Endothelial cell of umbilical vein (primary cell): ENCODE results near the gene KLF1. TPM values are rescaled to one million over a fixed set of nuclear protein-coding genes. Genes with fewer than 3 reads are reported as not detected.

Experiments used
- BruUV-seq: library from RNA; stranded (reverse); fragments of 400-500 nt; replicated peaks from 2 replicates; lab custom pipeline; 2021; lab: Mats Ljungman, UMichigan
- CTCF ChIA-PET: fragments of 300-600, 350-600 bp; sonication (Branson Sonifier 250); formaldehyde crosslinking; loops from one replicate; lab custom pipeline; 2021; ENCODE audit warnings: antibody characterized with exemption, inconsistent platforms; lab: Charles Lee
- POLR2A ChIA-PET: fragments of 300-600, 350-600 bp; sonication (Branson Sonifier 250); formaldehyde crosslinking; loops from one replicate; lab custom pipeline; 2021; ENCODE audit warnings: antibody characterized with exemption, inconsistent platforms; lab: Charles Lee
- DNase-seq: peaks from one replicate; pipeline ENCODE4 v3.0.0-alpha.2; 2011; ENCODE audit warnings: low read depth, low spot score
- FAIRE-seq: peaks from 2 replicates; lab custom pipeline; 2011; peaks lifted over from hg19 to GRCh38; lab: Jason Lieb, UNC
- H2AFZ ChIP-seq: 2 replicates; pipeline ENCODE4 v1.6.0; 2012; ENCODE audit warnings: low read depth, low read length, control low read depth, inconsistent platforms
- H3K27ac ChIP-seq: 2 replicates; pipeline ENCODE4 v1.5.1; 2011; ENCODE audit warnings: low read depth, mild to moderate bottlenecking, control low read depth, low read length, moderate library complexity; ENCODE audit not compliant: insufficient read depth
- H3K27me3 ChIP-seq, 2 experiments: 2 replicates each; pipeline versions ENCODE4 v1.6.0 to v1.6.1; 2011; ENCODE audit warnings: low read length in 2 of 2, mixed read lengths in 1 of 2; ENCODE audit not compliant: control insufficient read depth in 2 of 2, insufficient read depth in 2 of 2
- H3K36me3 ChIP-seq, 2 experiments: 2 replicates in 1 of 2; 3 replicates in 1 of 2; pipeline ENCODE4 v1.5.1; 2011; ENCODE audit warnings: low read length in 2 of 2, mild to moderate bottlenecking in 1 of 2, moderate library complexity in 1 of 2; ENCODE audit not compliant: control insufficient read depth in 2 of 2, insufficient read depth in 2 of 2; ENCODE audit errors: extremely low read depth in 1 of 2
- H3K4me1 ChIP-seq: 3 replicates; pipeline ENCODE4 v1.5.1; 2011; ENCODE audit warnings: mild to moderate bottlenecking, low read length; ENCODE audit not compliant: control insufficient read depth, insufficient read depth; ENCODE audit errors: extremely low read depth
- H3K4me2 ChIP-seq: 2 replicates; pipeline ENCODE4 v1.6.1; 2011; ENCODE audit warnings: low read length, control low read depth, mixed read lengths; ENCODE audit not compliant: insufficient read depth
- H3K4me3 ChIP-seq, 3 experiments: fragments of 200-600 bp in 1 of 3; sonication (generic), shearing (Covaris generic) in 1 of 3; replicated peaks in 1 of 3; 2 replicates each; pipeline ENCODE4 v1.5.1; 2011 to 2016; ENCODE audit warnings: control low read depth in 3 of 3, low read length in 3 of 3, mild to moderate bottlenecking in 2 of 3, inconsistent platforms in 1 of 3, low read depth in 1 of 3, moderate library complexity in 1 of 3; ENCODE audit not compliant: insufficient read depth in 1 of 3
- H3K79me2 ChIP-seq: 2 replicates; pipeline ENCODE4 v1.6.0; 2012; ENCODE audit warnings: low read length, inconsistent platforms; ENCODE audit not compliant: control insufficient read depth, insufficient read depth
- H3K9ac ChIP-seq: replicated peaks from 2 replicates; pipeline ENCODE3; 2011; ENCODE audit warnings: low read length, control low read depth; ENCODE audit not compliant: insufficient read depth; ENCODE audit errors: extremely low read depth
- H3K9me1 ChIP-seq: replicated peaks from 3 replicates; pipeline ENCODE4 v1.6.0; 2011; ENCODE audit warnings: mild to moderate bottlenecking, low read length; ENCODE audit not compliant: control insufficient read depth, insufficient read depth; ENCODE audit errors: extremely low read depth
- H3K9me3 ChIP-seq: replicated peaks from 2 replicates; pipeline ENCODE4 v1.5.1; 2012; ENCODE audit warnings: low read length, inconsistent platforms; ENCODE audit not compliant: control insufficient read depth, insufficient read depth
- H4K20me1 ChIP-seq: replicated peaks from 2 replicates; pipeline ENCODE3; 2011; ENCODE audit warnings: mild to moderate bottlenecking, low read length; ENCODE audit not compliant: control insufficient read depth, insufficient read depth; ENCODE audit errors: extremely low read depth
- EZH2 ChIP-seq: IDR thresholded peaks from 2 replicates; pipeline ENCODE4 v1.6.1; 2012; ENCODE audit warnings: borderline replicate concordance, low read depth, mild to moderate bottlenecking, moderate library complexity, low read length, inconsistent platforms; ENCODE audit not compliant: severe bottlenecking
- FOS ChIP-seq: IDR thresholded peaks from 2 replicates; pipeline ENCODE4 v1.6.1; 2011; ENCODE audit warnings: mild to moderate bottlenecking, low read length, moderate library complexity, borderline replicate concordance; ENCODE audit not compliant: insufficient read depth
- GATA2 ChIP-seq: IDR thresholded peaks from 2 replicates; pipeline ENCODE4 v1.7.0; 2011; ENCODE audit warnings: low read depth, mild to moderate bottlenecking, moderate library complexity, mixed read lengths, low read length; ENCODE audit not compliant: insufficient read length, insufficient read depth
- JUN ChIP-seq: IDR thresholded peaks from 2 replicates; pipeline ENCODE4 v1.6.1; 2011; ENCODE audit warnings: borderline replicate concordance, low read depth; ENCODE audit not compliant: insufficient read length, insufficient read depth
- MYC ChIP-seq: IDR thresholded peaks from one replicate; pipeline ENCODE4 v1.6.1; 2011; ENCODE audit warnings: mild to moderate bottlenecking, low read depth, low read length
- POLR2A ChIP-seq: IDR thresholded peaks from 2 replicates; pipeline ENCODE4 v1.6.1; 2012; ENCODE audit warnings: low read depth, mild to moderate bottlenecking, control low read depth, low read length
- POLR2AphosphoS5 ChIP-seq: IDR thresholded peaks from 2 replicates; pipeline ENCODE4 v1.6.1; 2012; ENCODE audit warnings: low read depth, mild to moderate bottlenecking, control low read depth, low read length, moderate library complexity; ENCODE audit not compliant: insufficient read depth
- dilution Hi-C: fragments of 300-500 bp; cut with MboI; formaldehyde crosslinking; loops from one replicate; pipeline ENCODE4 v1.15.0; 2019; ENCODE audit warnings: low sequenced_read_pairs; ENCODE audit not compliant: extremely low pct_ligation_motif_present
- intact Hi-C: fragments of 100-400 bp; cut with micrococcal nuclease; formaldehyde crosslinking; loops from one replicate; pipeline ENCODE4 v1.10.0; 2022
- polyA plus RNA-seq, 4 experiments: library from polyadenylated mRNA; depleted of rRNA in 3 of 4; stranded (reverse) in 3 of 4; unstranded in 1 of 4; fragments of >200 nt; gene quantifications; 2 replicates each; pipeline versions ENCODE4 v1.2.1 to v1.2.3, GENCODE V29; 2011 to 2012; ENCODE audit warnings: missing spikeins in 1 of 4
- total RNA-seq: library from RNA; stranded (reverse); gene quantifications from 2 replicates; pipeline ENCODE4 v1.2.3, GENCODE V29; 2021
- TF ChIP-seq, protein P1 (sequence below): IDR thresholded peaks from 2 replicates; pipeline ENCODE4 v1.6.1; 2011; ENCODE audit not compliant: insufficient read depth, insufficient read length
- TF ChIP-seq, protein P2 (sequence below), 2 donors: IDR thresholded peaks; 1 replicate in 1 of 2; 2 replicates in 1 of 2; pipeline ENCODE4 v1.5.1; 2011; ENCODE audit warnings: low read length in 2 of 2, mild to moderate bottlenecking in 2 of 2, moderate library complexity in 2 of 2, control low read depth in 1 of 2, inconsistent platforms in 1 of 2, low read depth in 1 of 2; ENCODE audit not compliant: insufficient read depth in 1 of 2; ENCODE audit errors: extremely low read depth in 1 of 2

Gene KLF1
- total and polyA plus RNA-seq, 2 donors (not counting 3 experiments of a cell fraction or from before 2014, with no cell fraction given), result not detected

DNA sequence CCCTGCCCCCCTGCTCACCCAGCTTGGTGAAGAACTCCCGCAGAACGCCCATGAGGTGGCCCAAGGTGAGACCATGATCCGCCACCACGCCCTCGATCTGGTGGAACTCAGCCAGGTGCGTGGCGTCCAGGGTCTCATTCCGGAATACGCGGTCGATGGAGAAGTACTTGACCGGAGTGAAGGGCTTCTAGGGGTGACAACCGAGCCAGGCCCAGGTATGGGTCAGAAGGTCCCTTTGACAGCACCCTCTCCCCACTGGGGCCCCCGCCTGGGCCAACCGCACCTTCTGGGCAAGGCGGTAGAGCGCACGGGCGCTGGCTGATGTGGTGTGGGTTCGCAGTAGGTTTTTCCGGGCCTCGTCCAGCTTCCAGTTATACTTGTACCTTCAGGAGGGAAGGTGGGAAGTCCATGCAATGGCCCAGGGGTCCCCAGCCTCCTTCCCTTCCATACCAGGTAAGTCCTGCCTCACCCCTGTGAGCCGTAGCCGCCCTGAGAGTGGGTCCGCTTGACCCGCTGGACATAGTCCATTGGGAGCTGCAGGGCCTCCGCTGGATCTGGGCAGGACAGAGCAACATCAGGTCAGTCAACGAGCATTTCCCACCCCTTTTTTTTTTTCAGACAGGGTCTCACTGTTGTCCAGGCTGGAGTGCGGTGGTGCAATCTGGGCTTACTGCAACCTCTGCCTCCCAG is 37.8 kb upstream of the KLF1 start:
- CTCF ChIA-PET, result no interaction called here
- H3K36me3 ChIP-seq, result peaks cover 18 to 43% of the 10 kb centered on the region in 2 experiments
- H3K79me2 ChIP-seq, result no peaks in the 10 kb centered on the region
- FAIRE-seq (no peak), DNase-seq (no peak)
- TF ChIP-seq, protein P1, sequence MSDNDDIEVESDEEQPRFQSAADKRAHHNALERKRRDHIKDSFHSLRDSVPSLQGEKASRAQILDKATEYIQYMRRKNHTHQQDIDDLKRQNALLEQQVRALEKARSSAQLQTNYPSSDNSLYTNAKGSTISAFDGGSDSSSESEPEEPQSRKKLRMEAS, result no peak
- TF ChIP-seq FOS (no peak), POLR2AphosphoS5 (no peak), EZH2 (no peak), GATA2 (no peak), POLR2A (no peak), JUN (no peak), MYC (no peak)
- TF ChIP-seq, protein P2, sequence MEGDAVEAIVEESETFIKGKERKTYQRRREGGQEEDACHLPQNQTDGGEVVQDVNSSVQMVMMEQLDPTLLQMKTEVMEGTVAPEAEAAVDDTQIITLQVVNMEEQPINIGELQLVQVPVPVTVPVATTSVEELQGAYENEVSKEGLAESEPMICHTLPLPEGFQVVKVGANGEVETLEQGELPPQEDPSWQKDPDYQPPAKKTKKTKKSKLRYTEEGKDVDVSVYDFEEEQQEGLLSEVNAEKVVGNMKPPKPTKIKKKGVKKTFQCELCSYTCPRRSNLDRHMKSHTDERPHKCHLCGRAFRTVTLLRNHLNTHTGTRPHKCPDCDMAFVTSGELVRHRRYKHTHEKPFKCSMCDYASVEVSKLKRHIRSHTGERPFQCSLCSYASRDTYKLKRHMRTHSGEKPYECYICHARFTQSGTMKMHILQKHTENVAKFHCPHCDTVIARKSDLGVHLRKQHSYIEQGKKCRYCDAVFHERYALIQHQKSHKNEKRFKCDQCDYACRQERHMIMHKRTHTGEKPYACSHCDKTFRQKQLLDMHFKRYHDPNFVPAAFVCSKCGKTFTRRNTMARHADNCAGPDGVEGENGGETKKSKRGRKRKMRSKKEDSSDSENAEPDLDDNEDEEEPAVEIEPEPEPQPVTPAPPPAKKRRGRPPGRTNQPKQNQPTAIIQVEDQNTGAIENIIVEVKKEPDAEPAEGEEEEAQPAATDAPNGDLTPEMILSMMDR (IDR thresholded peaks at IDR 0.05; ENCODE audit: extremely low read depth in 1 of 2, insufficient read depth in 1 of 2, low read depth in 1 of 2, low read length in 2 of 2), result no peak
- H3K9me1 ChIP-seq, result no peaks in the 10 kb centered on the region
- no peak overlapping the region for H3K4me2 ChIP-seq
- dilution Hi-C loops, result no loop called here
- no peaks in the 10 kb centered on the region for H3K9me3 ChIP-seq
- no peak overlapping the region for H3K9ac ChIP-seq
- BruUV-seq, result TSS peak; percentile 3
- intact Hi-C loops, result no loop called here
- H3K4me3 ChIP-seq, result no peak overlapping the region
- POLR2A ChIA-PET, result no interaction called here
- H2AFZ ChIP-seq, result no peak overlapping the region
- H3K27me3 ChIP-seq, result no peaks in the 10 kb centered on the region
- no peaks in the 10 kb centered on the region for H4K20me1 ChIP-seq
- no peaks in the 10 kb centered on the region for H3K4me1 ChIP-seq
- no peak overlapping the region for H3K27ac ChIP-seq
